Right renal cortex interstitium (tissue), 3 donors: Measurements from ENCODE around the gene AFAP1L1. TPM values are rescaled to one million over a fixed set of nuclear protein-coding genes. Genes with fewer than 3 reads are reported as not detected.
A peak's percentile ranks its signal among the peaks of the same experiment; 100 is the strongest.

ENCODE experiments used
- DNase-seq, 3 donors: peaks; one replicate each; pipeline ENCODE4 v3.0.0-alpha.2; 2013; ENCODE audit warnings: low read depth in 3 of 3, low spot score in 2 of 3
- polyA plus RNA-seq, 3 donors: library from polyadenylated mRNA; unstranded; fragments of 120-200 nt; gene quantifications; one replicate each; pipeline ENCODE4 v1.2.1, GENCODE V29; 2013; ENCODE audit not compliant: insufficient read length in 3 of 3

Gene AFAP1L1
- polyA plus RNA-seq, 3 donors, result 17.3 to 18.4 (median 18.3) TPM

GRCh38 chr5:149367249-149367971, 95.8 kb downstream of the AFAP1L1 start:
- DNase-seq, result peak in 1 of 3 donors; percentile 49

DNA sequence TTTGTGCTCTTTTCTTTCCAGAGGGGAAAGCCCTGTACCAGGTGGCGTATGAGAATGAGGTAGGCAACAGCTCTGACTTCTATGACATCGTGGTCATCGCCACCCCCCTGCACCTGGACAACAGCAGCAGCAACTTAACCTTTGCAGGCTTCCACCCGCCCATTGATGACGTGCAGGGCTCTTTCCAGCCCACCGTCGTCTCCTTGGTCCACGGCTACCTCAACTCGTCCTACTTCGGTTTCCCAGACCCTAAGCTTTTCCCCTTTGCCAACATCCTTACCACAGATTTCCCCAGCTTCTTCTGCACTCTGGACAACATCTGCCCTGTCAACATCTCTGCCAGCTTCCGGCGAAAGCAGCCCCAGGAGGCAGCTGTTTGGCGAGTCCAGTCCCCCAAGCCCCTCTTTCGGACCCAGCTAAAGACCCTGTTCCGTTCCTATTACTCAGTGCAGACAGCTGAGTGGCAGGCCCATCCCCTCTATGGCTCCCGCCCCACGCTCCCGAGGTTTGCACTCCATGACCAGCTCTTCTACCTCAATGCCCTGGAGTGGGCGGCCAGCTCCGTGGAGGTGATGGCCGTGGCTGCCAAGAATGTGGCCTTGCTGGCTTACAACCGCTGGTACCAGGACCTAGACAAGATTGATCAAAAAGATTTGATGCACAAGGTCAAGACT, 96.5 kb downstream of the AFAP1L1 start:
- DNase-seq, result no peak

GRCh38 chr5:149370878-149371277, 99.2 kb downstream of the AFAP1L1 start:
- no peak for DNase-seq

DNA sequence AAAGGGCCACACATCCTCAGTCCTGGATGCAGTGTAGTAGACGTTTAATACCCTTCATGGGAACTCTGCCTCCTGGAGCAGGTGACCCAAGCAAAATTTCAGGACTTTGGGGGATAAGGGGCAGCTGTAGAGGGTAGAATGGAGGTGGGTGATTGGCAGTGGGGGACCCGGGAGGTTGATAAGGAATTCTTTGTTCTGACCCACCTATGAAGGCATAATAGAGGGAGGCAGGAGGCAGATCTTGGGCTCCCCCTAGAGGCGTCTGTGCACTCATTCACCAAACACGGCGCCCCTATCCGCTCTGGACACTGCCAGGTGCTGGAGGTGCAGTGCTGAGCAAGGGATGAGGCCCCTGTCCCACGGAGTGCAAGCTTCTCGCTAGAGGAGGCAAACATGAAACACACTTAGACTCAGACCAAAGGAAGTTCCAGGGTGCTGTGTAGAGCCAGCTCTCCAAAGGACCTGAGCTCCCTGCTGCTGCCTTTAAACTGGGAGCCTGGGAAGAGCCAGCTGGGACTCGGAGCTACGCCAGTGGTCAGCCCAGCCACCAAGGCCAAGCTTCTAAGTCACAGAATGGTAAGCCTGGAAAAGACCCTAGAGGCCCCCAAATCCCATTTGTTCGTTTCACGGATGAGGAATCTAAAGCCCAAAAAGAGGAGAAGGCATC, 99.8 kb downstream of the AFAP1L1 start:
- no peak for DNase-seq

DNA sequence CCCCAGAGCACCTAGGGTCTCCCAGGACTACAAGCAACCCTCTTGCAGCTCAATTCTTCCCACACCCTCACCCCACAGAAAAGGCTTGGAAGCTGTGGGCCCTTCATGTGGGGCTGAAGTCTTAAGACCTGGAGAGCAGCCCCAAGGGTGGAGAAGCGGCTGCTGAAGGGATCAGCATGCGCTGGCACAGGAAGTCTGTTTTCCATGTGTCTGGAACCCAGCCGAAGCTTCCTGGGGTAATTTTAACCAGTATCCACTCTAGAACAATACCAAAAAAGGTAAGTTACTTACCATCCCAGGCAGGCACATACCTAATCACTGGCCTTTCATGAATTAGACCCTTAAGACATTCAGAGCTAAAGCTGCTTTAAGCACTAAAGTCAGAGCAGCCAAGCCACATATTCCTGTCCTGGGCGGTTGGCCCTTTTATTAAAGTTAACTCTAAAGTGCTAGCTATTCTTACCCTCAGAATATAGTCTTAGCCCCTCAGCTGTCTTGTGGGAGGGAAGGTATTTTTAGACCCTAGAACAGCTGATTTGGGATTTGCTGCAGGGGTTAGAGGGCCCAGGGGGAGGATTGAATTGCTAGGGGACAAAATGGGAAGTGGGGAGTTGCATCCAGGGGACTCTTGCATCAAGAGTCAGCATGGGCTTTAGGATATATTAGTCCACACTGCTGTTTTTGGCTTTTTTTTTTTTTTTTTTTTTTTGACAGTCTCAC, 100.6 kb downstream of the AFAP1L1 start:
- no peak for DNase-seq

DNA sequence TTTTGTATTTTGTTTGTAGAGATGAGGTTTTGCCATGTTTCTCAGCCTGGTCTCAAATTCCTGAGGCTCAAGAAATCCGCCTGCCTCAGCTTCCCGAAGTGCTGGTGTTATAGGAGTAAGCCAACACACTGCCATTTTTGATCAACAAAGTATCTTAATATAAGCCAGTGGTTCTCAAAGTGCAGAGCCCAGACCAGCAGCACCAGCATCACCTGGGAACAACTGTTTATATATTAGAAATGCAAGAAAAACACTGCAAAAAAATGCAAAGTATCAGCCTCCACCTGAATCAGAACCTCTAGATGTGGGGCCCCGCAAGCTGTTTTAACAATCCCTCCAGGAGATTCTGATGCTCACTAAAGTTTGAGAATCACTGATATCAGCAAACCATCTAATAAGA, 101.3 kb downstream of the AFAP1L1 start:
- no peak for DNase-seq

- DNase-seq, result no peak
Measured at GRCh38 chr5:149374303-149374702, 102.6 kb downstream of the AFAP1L1 start.

GRCh38 chr5:149374801-149375200, 103.1 kb downstream of the AFAP1L1 start:
- DNase-seq, result no peak

GRCh38 chr5:149375434-149375833, 103.8 kb downstream of the AFAP1L1 start:
- DNase-seq, result no peak

DNA sequence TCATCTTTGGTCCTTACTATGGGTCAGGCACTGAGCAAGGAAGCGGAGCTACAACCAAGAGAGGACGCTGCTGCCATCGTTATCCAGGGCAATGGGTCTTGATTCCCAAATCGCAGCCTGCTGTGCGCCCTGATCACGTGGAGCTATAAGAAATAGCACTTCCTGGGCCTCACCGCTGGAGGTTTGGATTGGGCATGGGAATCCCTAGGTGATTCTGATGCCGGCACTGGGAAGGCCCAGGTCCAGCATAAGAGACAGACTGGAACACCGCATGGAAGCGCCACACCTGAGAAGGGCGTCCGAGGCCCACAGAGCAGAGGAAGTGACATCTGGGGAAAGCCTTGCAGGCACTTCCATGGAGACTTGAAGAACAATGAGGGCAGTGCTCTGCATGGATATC, 104.4 kb downstream of the AFAP1L1 start:
- no peak for DNase-seq

GRCh38 chr5:149376711-149377447, 105.2 kb downstream of the AFAP1L1 start:
- DNase-seq, result no peak

DNA sequence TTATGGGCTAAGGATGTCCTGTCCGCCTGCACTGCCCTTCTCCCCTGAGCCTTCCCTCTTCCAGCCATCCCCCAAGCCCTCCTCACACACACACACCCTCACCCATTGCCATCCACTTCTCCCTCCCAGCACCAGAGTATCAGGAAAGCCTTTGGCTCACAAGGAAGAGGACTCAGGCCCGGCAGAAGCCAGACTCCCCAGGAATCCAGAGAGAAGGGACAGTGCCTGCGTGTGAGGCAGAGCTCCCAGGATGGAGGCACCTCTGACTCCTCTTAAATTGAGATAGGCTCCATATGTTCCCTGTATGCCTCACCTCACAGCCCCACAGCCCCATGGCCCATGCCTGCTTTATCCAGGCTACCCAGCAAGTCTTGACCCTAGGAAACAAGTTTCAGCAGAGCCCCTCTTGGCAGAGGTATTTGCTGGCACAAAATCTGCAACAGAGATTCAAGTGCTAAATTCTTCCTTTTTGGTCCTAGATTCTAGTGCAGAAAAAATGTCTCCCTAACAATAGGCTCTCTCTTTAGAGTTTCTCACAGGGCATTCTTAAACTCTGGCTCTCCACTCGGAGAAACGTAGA, 106.7 kb downstream of the AFAP1L1 start:
- no peak for DNase-seq

- no peak for DNase-seq
Measured at GRCh38 chr5:149379177-149379761, 107.6 kb downstream of the AFAP1L1 start, which contains the start of gene IL17B. TSS of gene IL17B (minus strand) at chr5:149379292. CDS start at chr5:149379225, 67 bp downstream.

DNA sequence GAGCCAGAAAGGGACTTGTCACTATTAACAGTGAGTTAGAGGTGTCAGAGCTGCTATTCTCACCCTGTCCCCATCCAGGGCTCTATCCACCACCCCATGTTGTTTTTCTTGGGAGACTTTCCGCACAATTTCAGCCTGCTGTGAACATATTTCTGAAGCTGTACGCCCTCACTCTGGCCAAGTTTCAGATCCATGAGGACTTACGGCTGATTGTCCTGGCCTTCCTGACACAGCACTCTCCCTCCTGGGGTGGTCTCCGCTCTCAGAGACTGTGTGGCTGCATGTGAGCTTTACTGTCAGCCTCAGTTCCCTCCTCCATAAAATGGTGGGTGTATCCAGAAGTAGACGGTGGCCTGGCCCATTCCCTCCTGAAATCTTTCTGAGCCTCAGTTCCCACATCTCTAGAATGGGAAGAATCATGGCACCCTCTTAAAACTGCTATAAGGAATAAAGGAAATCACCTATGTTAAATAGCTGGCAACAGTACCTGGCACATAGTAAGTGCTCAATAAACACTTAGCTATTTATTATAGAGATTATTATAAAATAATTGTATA, 108.2 kb downstream of the AFAP1L1 start:
- no peak for DNase-seq

DNA sequence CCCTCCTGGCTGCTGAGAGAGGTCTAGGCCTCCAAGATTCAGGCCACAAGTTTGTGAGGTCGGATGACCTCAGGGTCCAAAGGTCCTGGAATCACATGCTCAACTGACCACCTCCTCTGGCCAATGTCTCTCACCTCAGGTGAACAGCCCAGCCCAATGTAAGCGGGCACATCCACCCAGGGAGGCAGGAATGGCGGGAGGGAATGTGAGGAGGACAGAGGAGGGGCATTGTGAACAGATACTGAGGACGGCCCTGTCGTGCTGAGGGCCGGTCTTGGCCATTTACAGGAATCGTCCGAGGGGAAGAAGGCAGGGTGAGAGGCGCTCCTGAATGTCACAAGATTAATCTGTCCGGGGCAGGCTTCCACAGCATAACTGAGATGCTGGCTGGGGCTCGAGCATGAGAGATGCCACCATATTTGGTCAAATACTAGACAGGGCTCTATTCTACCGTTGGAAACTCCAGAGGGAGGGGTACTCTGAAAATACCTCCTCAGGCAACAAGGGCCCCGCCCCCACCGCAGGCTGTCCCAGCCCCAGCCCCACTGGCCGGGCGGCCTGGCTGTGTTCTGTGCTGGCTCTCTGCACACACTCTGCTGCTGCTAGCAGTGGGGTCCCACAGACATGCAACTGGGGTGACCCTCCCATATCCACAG, 108.9 kb downstream of the AFAP1L1 start:
- no peak for DNase-seq

DNA sequence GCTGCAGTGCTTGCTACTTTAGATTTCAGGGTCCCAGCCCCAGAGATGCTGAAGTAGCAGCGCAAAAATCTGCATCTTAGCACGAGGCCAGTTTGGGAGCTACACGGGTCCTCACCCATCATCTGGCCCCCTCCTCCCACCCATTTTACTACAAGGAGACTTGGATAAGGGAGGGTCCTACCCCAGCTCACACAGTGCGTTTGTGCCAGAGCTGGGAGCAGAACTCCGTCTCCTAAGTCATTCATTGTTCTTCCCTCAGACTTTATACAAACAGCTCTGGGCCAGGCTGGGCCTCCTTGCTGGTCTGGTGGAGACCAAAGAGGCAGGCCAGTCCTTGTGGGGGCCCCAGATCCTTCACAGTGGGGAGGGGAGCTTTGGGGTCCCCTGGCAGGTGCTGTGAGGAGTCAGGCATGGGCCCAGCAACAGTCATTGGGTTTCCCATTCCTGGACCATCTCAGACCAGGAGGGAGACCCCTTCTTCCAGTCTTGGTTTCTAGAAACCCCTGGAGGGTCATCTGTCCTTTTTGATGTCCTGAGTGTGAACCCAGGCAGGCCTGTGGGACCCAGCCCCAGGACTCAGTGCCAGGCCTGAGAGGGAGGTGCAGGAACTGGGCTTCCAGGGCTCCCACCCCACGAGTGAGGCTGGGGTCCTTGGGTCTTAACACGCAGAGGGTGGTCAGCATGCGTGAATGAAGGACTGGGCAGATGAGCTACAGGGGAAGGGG, 109.8 kb downstream of the AFAP1L1 start:
- DNase-seq, result no peak

GRCh38 chr5:149381986-149382338, 110.3 kb downstream of the AFAP1L1 start:
- peak in 1 of 3 donors; percentile 55 for DNase-seq

DNA sequence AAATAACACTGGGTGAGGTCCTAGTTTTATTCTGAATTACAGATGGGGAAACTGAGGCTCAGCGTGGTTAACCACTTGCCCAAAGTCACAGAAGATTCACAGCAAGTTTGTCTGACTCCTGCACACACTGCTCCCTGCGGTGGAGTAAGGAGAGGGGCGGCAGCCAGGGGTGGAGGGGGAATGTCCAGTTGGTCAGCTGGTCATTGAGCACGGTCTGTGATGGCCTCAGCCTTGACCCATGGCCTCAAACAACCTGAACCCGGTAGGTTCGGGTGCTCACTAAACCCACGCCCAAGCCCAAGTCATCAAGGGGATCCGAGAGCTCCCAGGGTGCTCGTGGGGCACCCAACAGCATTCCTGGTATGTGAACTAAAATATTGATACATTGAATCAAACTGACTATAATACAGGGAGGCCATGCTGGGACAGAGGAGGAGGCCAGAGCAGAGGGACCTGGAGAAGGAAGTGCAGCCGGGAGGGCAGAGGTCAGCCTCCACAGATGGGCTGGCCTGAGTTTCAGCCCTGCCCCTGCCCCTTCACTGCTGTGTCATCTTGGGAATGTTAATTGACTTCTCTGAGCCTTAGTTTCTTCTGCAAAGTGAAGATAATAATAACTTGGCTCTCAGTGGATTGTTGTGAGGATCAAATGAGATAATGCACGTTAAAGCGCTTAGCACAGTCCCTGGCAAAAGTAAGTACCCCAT, 111.0 kb downstream of the AFAP1L1 start:
- DNase-seq, result no peak
